Choroid plexus epithelial cell (primary cell): Measurements from ENCODE around the gene TGFBR3.

Experiments
- DNase-seq: peaks from one replicate; pipeline ENCODE4 v3.0.0-alpha.2; 2010; ENCODE audit warnings: low read depth
- H3K4me3 ChIP-seq: 2 replicates; pipeline ENCODE4 v1.5.1; 2011; ENCODE audit warnings: low read depth, mild to moderate bottlenecking, control low read depth, low read length, moderate library complexity
- CTCF ChIP-seq: conservative IDR thresholded peaks from 2 replicates; pipeline ENCODE4 v1.5.1; 2011; ENCODE audit warnings: low read depth, mild to moderate bottlenecking, control low read depth, inconsistent platforms, low read length, moderate library complexity

Gene TGFBR3

GRCh38 chr1:91817211-91817905 is 68.6 kb downstream of the TGFBR3 start:
- no peak for TF ChIP-seq CTCF
- peak; percentile 23 for DNase-seq
- no peak overlapping the region for H3K4me3 ChIP-seq

GRCh38 chr1:91816031-91816430 is 69.9 kb downstream of the TGFBR3 start:
- no peak for TF ChIP-seq CTCF
- DNase-seq: no peak
- H3K4me3 ChIP-seq: no peak overlapping the region

GRCh38 chr1:91814448-91814847 is 71.5 kb downstream of the TGFBR3 start:
- no peak overlapping the region for H3K4me3 ChIP-seq
- no peak for DNase-seq
- no peak for TF ChIP-seq CTCF

GRCh38 chr1:91813813-91814212 is 72.1 kb downstream of the TGFBR3 start:
- H3K4me3 ChIP-seq: no peak overlapping the region
- no peak for TF ChIP-seq CTCF
- no peak for DNase-seq

GRCh38 chr1:91811363-91812025 is 74.5 kb downstream of the TGFBR3 start:
- no peak overlapping the region for H3K4me3 ChIP-seq
- no peak for TF ChIP-seq CTCF
- no peak for DNase-seq

- no peak for TF ChIP-seq CTCF
- no peak for DNase-seq
- no peak overlapping the region for H3K4me3 ChIP-seq
Observed at GRCh38 chr1:91809317-91809716, 76.6 kb downstream of the TGFBR3 start.
